ENCODE results near the gene MISP.
A peak's percentile ranks its signal among the peaks of the same experiment; 100 is the strongest.
"Not testable (repeated sequence)": the region's sequence is repeated elsewhere in the genome, so short reads cannot be mapped to it uniquely, and the experiment has no call there.

Gene MISP

GRCh38 chr19:750640-751423 lies at the start of gene MISP:
MISP (plus strand) TSS chr19:751112; CDS start chr19:756947, 5,835 bp downstream.
- DNase-seq: no peak
- intact Hi-C loops (cut with DNase I): no loop called here

- DNase-seq; intact Hi-C loops (cut with DNase I): not testable (repeated sequence)
These were observed 48.1 kb upstream of the MISP start for GRCh38 chr19:702847-703246.

GRCh38 chr19:703329-703650 lies 47.6 kb upstream of the MISP start:
- DNase-seq: no peak
- intact Hi-C loops (cut with DNase I): no loop called here

- intact Hi-C loops (cut with DNase I): no loop called here
- peak in 37 of 42 donors; percentile 36 to 80 (median 66) for DNase-seq
These were observed 47.1 kb upstream of the MISP start for GRCh38 chr19:703651-704446.

- peak in 4 of 42 donors; percentile 14 to 45 (median 26) for DNase-seq
- intact Hi-C loops (cut with DNase I): no loop called here
These were observed 46.5 kb upstream of the MISP start for GRCh38 chr19:704447-704741.

GRCh38 chr19:708154-709143 lies 42.5 kb upstream of the MISP start, which contains the start of gene PALM:
PALM (plus strand) TSS chr19:708935; CDS start chr19:709147, 212 bp downstream.
- intact Hi-C loops (cut with DNase I): no loop called here
- peak in 32 of 42 donors; percentile 15 to 69 (median 47) for DNase-seq

- DNase-seq: no peak
- intact Hi-C loops (cut with DNase I): no loop called here
These were observed 41.5 kb upstream of the MISP start for GRCh38 chr19:709196-709964.

- intact Hi-C loops (cut with DNase I): no loop called here
- DNase-seq: peak in 29 of 42 donors; percentile 13 to 69 (median 48)
These were observed 40.8 kb upstream of the MISP start for GRCh38 chr19:709965-710571.

GRCh38 chr19:710767-711166 lies 40.1 kb upstream of the MISP start:
- intact Hi-C loops (cut with DNase I): no loop called here
- DNase-seq: peak in 7 of 42 donors; percentile 14 to 38 (median 20)

GRCh38 chr19:711254-711653 lies 39.7 kb upstream of the MISP start:
- no peak for DNase-seq
- intact Hi-C loops (cut with DNase I): no loop called here

- DNase-seq: no peak
- intact Hi-C loops (cut with DNase I): no loop called here
These were observed 35.6 kb upstream of the MISP start for GRCh38 chr19:715347-715746.

GRCh38 chr19:718251-718951 lies 32.5 kb upstream of the MISP start:
- DNase-seq: peak in 15 of 42 donors; percentile 10 to 58 (median 33)
- intact Hi-C loops (cut with DNase I): no loop called here

- intact Hi-C loops (cut with DNase I): no loop called here
- peak in 41 of 42 donors; percentile 17 to 88 (median 66) for DNase-seq
These were observed 31.9 kb upstream of the MISP start for GRCh38 chr19:718991-719512.

GRCh38 chr19:719636-720344 lies 31.1 kb upstream of the MISP start:
- DNase-seq: peak in 41 of 42 donors; percentile 20 to 83 (median 66)
- intact Hi-C loops (cut with DNase I): no loop called here

GRCh38 chr19:720345-721160 lies 30.4 kb upstream of the MISP start:
- intact Hi-C loops (cut with DNase I): no loop called here
- peak in 39 of 42 donors; percentile 33 to 85 (median 65) for DNase-seq

All from head of caudate nucleus (tissue), 42 donors.